OCI-LY7 (cell line): ENCODE results near the gene RRP7A. TPM values are rescaled to one million over a fixed set of nuclear protein-coding genes. Genes with fewer than 3 reads are reported as not detected.
"Not testable (repeated sequence)": the region's sequence is repeated elsewhere in the genome, so short reads cannot be mapped to it uniquely, and the experiment has no call there.

Experiments used
- BruUV-seq: library from RNA; stranded (reverse); fragments of 400-500 nt; replicated peaks from 2 replicates; lab custom pipeline; 2021; lab: Mats Ljungman, UMichigan
- CTCF ChIA-PET: fragments of 300-600 bp; sonication (Branson Sonifier 250); formaldehyde crosslinking; loops from one replicate; lab custom pipeline; 2022; ENCODE audit warnings: antibody characterized with exemption; ENCODE audit not compliant: unreplicated experiment; lab: Charles Lee
- POLR2A ChIA-PET: fragments of 300-600 bp; sonication (Branson Sonifier 250); formaldehyde crosslinking; loops from one replicate; lab custom pipeline; 2022; ENCODE audit warnings: antibody characterized with exemption; lab: Charles Lee
- DNase-seq: peaks from one replicate; pipeline ENCODE4 v3.0.0-alpha.2; 2015; ENCODE audit warnings: low spot score
- H2AFZ ChIP-seq: fragments of 200-600 bp; sonication (generic), shearing (Covaris generic); 2 replicates; pipeline ENCODE4 v1.6.1; 2014; ENCODE audit warnings: mild to moderate bottlenecking, antibody characterized with exemption, low read length, moderate library complexity
- H3K27ac ChIP-seq: fragments of 200-600 bp; sonication (generic); 2 replicates; pipeline ENCODE4 v1.5.1; 2014; ENCODE audit warnings: mixed run types, low read depth, mild to moderate bottlenecking, moderate library complexity, low read length, inconsistent platforms; ENCODE audit not compliant: poor library complexity, severe bottlenecking
- H3K36me3 ChIP-seq: fragments of 200-600 bp; sonication (generic); 2 replicates; pipeline ENCODE4 v1.6.1; 2014; ENCODE audit warnings: mild to moderate bottlenecking, antibody characterized with exemption, low read length, moderate library complexity, mixed read lengths; ENCODE audit not compliant: insufficient read depth
- H3K4me1 ChIP-seq: fragments of 200-600 bp; sonication (generic); 2 replicates; pipeline ENCODE4 v1.5.1; 2014; ENCODE audit warnings: mild to moderate bottlenecking, low read length; ENCODE audit not compliant: insufficient read depth, poor library complexity, severe bottlenecking
- H3K4me2 ChIP-seq: fragments of 200-600 bp; sonication (generic); 2 replicates; pipeline ENCODE4 v1.6.1; 2014; ENCODE audit warnings: mild to moderate bottlenecking, low read length
- H3K4me3 ChIP-seq: fragments of 200-600 bp; sonication (generic); 2 replicates; pipeline ENCODE4 v1.5.1; 2014; ENCODE audit warnings: mild to moderate bottlenecking, low read depth, low read length; ENCODE audit not compliant: poor library complexity, severe bottlenecking
- H3K79me2 ChIP-seq: fragments of 200-600 bp; sonication (generic); 2 replicates; pipeline ENCODE4 v1.6.1; 2016; ENCODE audit warnings: low read depth, mild to moderate bottlenecking, low read length, moderate library complexity, mixed read lengths; ENCODE audit not compliant: insufficient read depth
- H3K9me2 ChIP-seq: fragments of 200-600 bp; sonication (generic); 2 replicates; pipeline ENCODE4 v1.6.1; 2016; ENCODE audit warnings: mild to moderate bottlenecking, low read length, mixed read lengths; ENCODE audit not compliant: insufficient read depth
- H3K9me3 ChIP-seq: fragments of 200-600 bp; sonication (generic); 2 replicates; pipeline ENCODE4 v1.6.1; 2014; ENCODE audit warnings: mild to moderate bottlenecking, mixed run types, low read length, mixed read lengths
- H4K20me1 ChIP-seq: fragments of 200-600 bp; sonication (generic); 2 replicates; pipeline ENCODE4 v1.6.1; 2014; ENCODE audit warnings: mild to moderate bottlenecking, antibody characterized with exemption, low read length, moderate library complexity, mixed read lengths; ENCODE audit not compliant: insufficient read depth
- EZH2phosphoT487 ChIP-seq: fragments of 200-600 bp; sonication (generic); IDR thresholded peaks from 2 replicates; pipeline ENCODE4 v1.6.1; 2018; ENCODE audit warnings: low read depth, borderline replicate concordance, mild to moderate bottlenecking, mixed run types, antibody characterized with exemption, low read length, moderate library complexity, mixed read lengths
- intact Hi-C: fragments of 100-400 bp; cut with micrococcal nuclease; formaldehyde crosslinking; loops from one replicate; pipeline ENCODE4 v1.10.0; 2022; ENCODE audit not compliant: unreplicated experiment
- total RNA-seq, 2 experiments: library from RNA; depleted of rRNA in 1 of 2; stranded (reverse); fragments of >200 nt in 1 of 2; shearing (Covaris generic) in 1 of 2; gene quantifications; 2 replicates each; pipeline ENCODE4 v1.2.3, GENCODE V29; 2014 to 2022
- TF ChIP-seq, protein P1 (sequence below): fragments of 200-600 bp; sonication (generic); conservative IDR thresholded peaks from 2 replicates; pipeline ENCODE4 v1.5.1; 2014; ENCODE audit warnings: mild to moderate bottlenecking, antibody characterized with exemption, low read length, moderate library complexity, mixed read lengths

RRP7A gene
- total RNA-seq, 2 experiments from 2014 or later = 125 to 172 TPM

DNA sequence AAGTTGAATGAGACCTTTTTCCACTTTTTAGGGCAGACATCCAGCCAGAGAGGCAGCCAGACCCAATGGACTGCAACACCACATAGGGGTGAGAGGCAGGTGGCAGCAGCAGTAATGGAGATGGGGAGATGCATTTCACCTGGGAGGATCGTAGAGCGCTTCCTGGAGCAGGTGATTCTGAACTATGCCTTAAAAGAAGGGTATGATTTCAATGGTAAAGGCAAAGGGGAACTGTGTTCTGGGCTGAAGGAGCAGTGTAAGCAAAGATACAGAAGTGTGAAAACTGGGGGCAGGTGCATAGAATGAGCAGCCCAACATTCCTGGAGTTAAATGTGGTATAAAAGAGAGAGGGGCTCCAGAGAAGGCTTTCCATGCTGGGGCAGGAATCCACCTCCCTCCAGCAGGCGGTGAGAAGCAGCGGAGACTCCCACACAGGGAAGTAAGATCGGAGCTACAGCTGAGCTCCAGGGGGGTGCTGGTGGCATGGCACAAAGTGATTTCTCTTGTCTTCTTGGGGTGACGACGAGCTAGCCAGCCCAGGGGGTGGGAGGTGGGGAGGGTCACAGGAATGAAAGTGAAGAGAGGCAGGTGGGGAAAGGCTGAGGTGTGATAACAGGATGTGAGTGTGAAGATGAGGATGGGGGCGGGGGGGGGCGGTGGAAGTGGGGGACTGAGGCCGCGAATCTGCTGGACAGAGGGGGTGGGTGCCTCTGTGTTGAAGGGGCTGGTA, 29.9 kb upstream of the RRP7A start:
- no TSS peak for BruUV-seq
- Histone ChIP-seq H3K4me3 (no peak overlapping the region), H2AFZ (peak overlapping the region; percentile 12; the same call in 1 of the 2 replicates), H4K20me1 (no peaks in the 10 kb centered on the region), H3K36me3 (no peaks in the 10 kb centered on the region), H3K9me2 (no peaks in the 10 kb centered on the region), H3K9me3 (no peaks in the 10 kb centered on the region), H3K4me2 (peak overlapping the region; percentile 76), H3K27ac (peak overlapping the region; percentile 99), H3K4me1 (peaks cover 76% of the 10 kb centered on the region), H3K79me2 (no peaks in the 10 kb centered on the region; the same call in 1 of the 2 replicates)
- peak; percentile 61 for DNase-seq
- ChIA-PET POLR2A (interaction anchor here (0.8 to 1.1 kb wide), 2 partner anchors 10 to 13 kb away, joined by 3 to 5 read pairs; no protein-coding TSS in a partner anchor), CTCF (no interaction called here)
- TF ChIP-seq, protein P1, sequence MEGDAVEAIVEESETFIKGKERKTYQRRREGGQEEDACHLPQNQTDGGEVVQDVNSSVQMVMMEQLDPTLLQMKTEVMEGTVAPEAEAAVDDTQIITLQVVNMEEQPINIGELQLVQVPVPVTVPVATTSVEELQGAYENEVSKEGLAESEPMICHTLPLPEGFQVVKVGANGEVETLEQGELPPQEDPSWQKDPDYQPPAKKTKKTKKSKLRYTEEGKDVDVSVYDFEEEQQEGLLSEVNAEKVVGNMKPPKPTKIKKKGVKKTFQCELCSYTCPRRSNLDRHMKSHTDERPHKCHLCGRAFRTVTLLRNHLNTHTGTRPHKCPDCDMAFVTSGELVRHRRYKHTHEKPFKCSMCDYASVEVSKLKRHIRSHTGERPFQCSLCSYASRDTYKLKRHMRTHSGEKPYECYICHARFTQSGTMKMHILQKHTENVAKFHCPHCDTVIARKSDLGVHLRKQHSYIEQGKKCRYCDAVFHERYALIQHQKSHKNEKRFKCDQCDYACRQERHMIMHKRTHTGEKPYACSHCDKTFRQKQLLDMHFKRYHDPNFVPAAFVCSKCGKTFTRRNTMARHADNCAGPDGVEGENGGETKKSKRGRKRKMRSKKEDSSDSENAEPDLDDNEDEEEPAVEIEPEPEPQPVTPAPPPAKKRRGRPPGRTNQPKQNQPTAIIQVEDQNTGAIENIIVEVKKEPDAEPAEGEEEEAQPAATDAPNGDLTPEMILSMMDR = peak; percentile 52
- TF ChIP-seq EZH2phosphoT487 = no peak
- intact Hi-C loops = loop anchor here (2.0 to 5.0 kb wide), 3 partner anchors 17 to 107 kb away; partner anchors contain the start of gene RRP7A

DNA sequence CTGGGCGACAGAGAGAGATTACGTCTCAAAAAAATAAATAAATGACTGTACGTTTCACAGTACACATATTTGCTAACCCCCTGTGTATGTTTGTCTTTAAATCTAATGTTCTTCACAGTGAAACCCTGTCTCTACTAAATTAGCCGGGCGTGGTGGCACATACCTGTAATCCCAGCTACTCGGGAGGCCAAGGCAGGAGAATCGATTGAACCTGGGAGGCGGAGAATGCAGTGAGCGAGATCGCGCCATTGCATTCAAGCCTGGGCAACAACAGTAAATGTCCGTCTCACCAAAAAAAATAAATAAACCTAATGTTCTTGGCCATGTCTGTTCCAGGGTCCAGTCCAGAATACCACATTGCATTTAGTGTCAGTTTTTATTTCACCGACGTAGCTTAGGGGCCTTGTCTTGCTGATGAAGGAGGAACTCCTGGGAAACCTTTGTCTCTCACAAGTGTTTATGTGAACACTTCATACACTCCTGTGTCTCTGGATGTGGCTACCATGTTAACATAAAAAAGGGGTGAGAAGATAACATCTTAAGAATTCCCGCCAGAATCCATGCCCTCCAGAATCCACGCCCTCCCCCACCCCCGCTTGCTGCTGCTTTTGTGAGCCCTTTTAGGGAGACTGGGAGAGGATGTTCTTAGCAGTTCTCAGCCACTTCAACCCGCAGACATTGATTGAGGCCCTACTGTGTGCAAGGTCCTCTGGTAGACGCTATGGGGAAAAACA, 29.2 kb upstream of the RRP7A start:
- H3K27ac ChIP-seq = peak overlapping the region; percentile 99
- TF ChIP-seq, protein P1 = no peak
- no peak for TF ChIP-seq EZH2phosphoT487
- no peaks in the 10 kb centered on the region for H3K9me2 ChIP-seq
- DNase-seq = no peak
- intact Hi-C loops = no loop called here
- peaks cover 72% of the 10 kb centered on the region for H3K4me1 ChIP-seq
- no peaks in the 10 kb centered on the region for H3K9me3 ChIP-seq
- no peak overlapping the region for H3K4me3 ChIP-seq
- H3K4me2 ChIP-seq = peak overlapping the region; percentile 76
- no TSS peak for BruUV-seq
- H3K79me2 ChIP-seq = no peaks in the 10 kb centered on the region
- ChIA-PET CTCF (no interaction called here), POLR2A (interaction anchor here (1.1 kb wide), 1 partner anchor 15 kb away, joined by 3 read pairs; no protein-coding TSS in a partner anchor)
- peak overlapping the region; percentile 12; the same call in 1 of the 2 replicates for H2AFZ ChIP-seq
- no peaks in the 10 kb centered on the region for H4K20me1 ChIP-seq
- no peaks in the 10 kb centered on the region for H3K36me3 ChIP-seq

DNA sequence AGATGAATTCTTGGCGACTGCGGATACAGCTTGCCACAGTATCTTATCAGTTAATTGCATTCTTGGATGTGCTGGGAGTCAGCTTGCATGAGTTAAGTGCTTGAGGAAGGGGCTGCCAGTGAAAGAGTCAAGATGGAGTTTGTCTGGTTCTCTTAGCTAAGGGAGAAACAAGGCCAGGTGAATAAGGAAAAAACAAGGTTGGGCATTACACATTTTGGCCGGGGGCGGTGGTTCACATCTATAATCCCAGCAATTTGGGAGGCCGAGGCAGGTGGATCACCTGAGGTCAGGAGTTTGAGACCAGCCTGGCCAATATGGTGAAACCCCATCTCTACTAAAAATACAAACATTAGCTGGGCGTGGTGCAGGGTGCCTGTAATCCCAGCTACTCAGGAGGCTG, 28.5 kb upstream of the RRP7A start:
- DNase-seq, H3K4me3 ChIP-seq, BruUV-seq, H3K4me2 ChIP-seq, H4K20me1 ChIP-seq, H3K9me3 ChIP-seq, H3K79me2 ChIP-seq, CTCF ChIA-PET, H3K27ac ChIP-seq, H2AFZ ChIP-seq, H3K36me3 ChIP-seq, H3K9me2 ChIP-seq, intact Hi-C loops: not testable (repeated sequence)
- H3K4me1 ChIP-seq = peaks cover 72% of the 10 kb centered on the region
- POLR2A ChIA-PET = interaction anchor here (1.1 to 1.3 kb wide), 2 partner anchors 12 to 14 kb away, joined by 3 read pairs; no protein-coding TSS in a partner anchor
